ENCODE data around the gene NRG3. TPM values are rescaled to one million over a fixed set of nuclear protein-coding genes. Genes with fewer than 3 reads are reported as not detected.

NRG3 gene
- under 1 TPM; under 0.01 to 0.65 (median 0.17) TPM for total RNA-seq

GRCh38 chr10:81874875-81875466, at the start of gene NRG3:
NRG3 (plus strand) TSS chr10:81875194.
- intact Hi-C loops (cut with DNase I): no loop called here
- TF ChIP-seq POLR2AphosphoS5 (IDR thresholded peaks at IDR 0.05) (no peak), POLR2A (IDR thresholded peaks at IDR 0.05; ENCODE audit: low read depth) (no peak), EP300 (IDR thresholded peaks at IDR 0.05) (no peak), CTCF (IDR thresholded peaks at IDR 0.05) (no peak)
- DNase-seq (ENCODE audit: extremely low spot score): no peak
- Histone ChIP-seq H3K27me3 (peaks cover 0 to 78% (median 27%) of the 10 kb centered on the region in 4 donors), H3K36me3 (no peaks in the 10 kb centered on the region), H3K4me1 (peaks cover 10 to 31% (median 27%) of the 10 kb centered on the region in 4 donors), H3K27ac (replicated peaks in 1 of 4) (no peak within 1 kb of the TSS), H3K9me3 (no peaks in the 10 kb centered on the region), H3K4me3 (peak within 1 kb of the TSS; percentile 41 to 58 (median 46))
- WGBS: 0% methylated on average over 1 of the region's 95 CpGs

GRCh38 chr10:81828251-81828650, 46.7 kb upstream of the NRG3 start:
- H3K36me3 ChIP-seq: no peaks in the 10 kb centered on the region
- no peak overlapping the region for H3K27ac ChIP-seq (replicated peaks in 1 of 4)
- H3K4me1 ChIP-seq: no peaks in the 10 kb centered on the region
- H3K4me3 ChIP-seq: no peak overlapping the region
- 71% methylated on average over 4 of the region's 4 CpGs for WGBS
- no peaks in the 10 kb centered on the region for H3K27me3 ChIP-seq
- H3K9me3 ChIP-seq: no peaks in the 10 kb centered on the region
- no peak for TF ChIP-seq POLR2AphosphoS5 (IDR thresholded peaks at IDR 0.05)
- no peak for TF ChIP-seq CTCF (IDR thresholded peaks at IDR 0.05)
- TF ChIP-seq EP300 (IDR thresholded peaks at IDR 0.05): no peak
- no peak for TF ChIP-seq POLR2A (IDR thresholded peaks at IDR 0.05; ENCODE audit: low read depth)
- DNase-seq (ENCODE audit: extremely low spot score): no peak
- intact Hi-C loops (cut with DNase I): no loop called here

- Histone ChIP-seq H3K36me3 (no peaks in the 10 kb centered on the region), H3K4me3 (no peak overlapping the region), H3K27ac (replicated peaks in 1 of 4) (no peak overlapping the region), H3K27me3 (no peaks in the 10 kb centered on the region), H3K4me1 (no peaks in the 10 kb centered on the region), H3K9me3 (no peaks in the 10 kb centered on the region)
- no peak for DNase-seq (ENCODE audit: extremely low spot score)
- TF ChIP-seq POLR2AphosphoS5 (IDR thresholded peaks at IDR 0.05): no peak
- intact Hi-C loops (cut with DNase I): no loop called here
- 98% methylated on average over 15 of the region's 15 CpGs for WGBS
Observed at GRCh38 chr10:81831060-81831459, 43.9 kb upstream of the NRG3 start.

- Histone ChIP-seq H3K4me3 (no peak overlapping the region), H3K4me1 (no peaks in the 10 kb centered on the region), H3K27me3 (no peaks in the 10 kb centered on the region), H3K36me3 (no peaks in the 10 kb centered on the region), H3K9me3 (no peaks in the 10 kb centered on the region), H3K27ac (replicated peaks in 1 of 4) (no peak overlapping the region)
- intact Hi-C loops (cut with DNase I): no loop called here
- no peak for DNase-seq (ENCODE audit: extremely low spot score)
- TF ChIP-seq POLR2AphosphoS5 (IDR thresholded peaks at IDR 0.05) (no peak), POLR2A (IDR thresholded peaks at IDR 0.05; ENCODE audit: low read depth) (no peak), CTCF (IDR thresholded peaks at IDR 0.05) (no peak), EP300 (IDR thresholded peaks at IDR 0.05) (no peak)
Observed at GRCh38 chr10:81838950-81839349, 36.0 kb upstream of the NRG3 start.

- WGBS: 71% methylated on average over 2 of the region's 2 CpGs
- H3K27me3 ChIP-seq: peaks cover 0 to 9% (median 0%) of the 10 kb centered on the region in 4 donors
- no peaks in the 10 kb centered on the region for H3K9me3 ChIP-seq
- H3K4me3 ChIP-seq: no peak overlapping the region
- no peaks in the 10 kb centered on the region for H3K36me3 ChIP-seq
- TF ChIP-seq CTCF (IDR thresholded peaks at IDR 0.05) (no peak), POLR2AphosphoS5 (IDR thresholded peaks at IDR 0.05) (no peak), POLR2A (IDR thresholded peaks at IDR 0.05; ENCODE audit: low read depth) (no peak), EP300 (IDR thresholded peaks at IDR 0.05) (no peak)
- H3K27ac ChIP-seq (replicated peaks in 1 of 4): no peak overlapping the region
- H3K4me1 ChIP-seq: no peaks in the 10 kb centered on the region
- no peak for DNase-seq (ENCODE audit: extremely low spot score)
- intact Hi-C loops (cut with DNase I): no loop called here
Observed at GRCh38 chr10:81843042-81843441, 32.0 kb upstream of the NRG3 start.

Measured in esophagus muscularis mucosa (tissue), 4 donors.